ENCODE results near the gene QPRT. TPM values are rescaled to one million over a fixed set of nuclear protein-coding genes. Genes with fewer than 3 reads are reported as not detected.

QPRT gene
- total RNA-seq, 1 donor from 2014 or later: 20.7 TPM

DNA sequence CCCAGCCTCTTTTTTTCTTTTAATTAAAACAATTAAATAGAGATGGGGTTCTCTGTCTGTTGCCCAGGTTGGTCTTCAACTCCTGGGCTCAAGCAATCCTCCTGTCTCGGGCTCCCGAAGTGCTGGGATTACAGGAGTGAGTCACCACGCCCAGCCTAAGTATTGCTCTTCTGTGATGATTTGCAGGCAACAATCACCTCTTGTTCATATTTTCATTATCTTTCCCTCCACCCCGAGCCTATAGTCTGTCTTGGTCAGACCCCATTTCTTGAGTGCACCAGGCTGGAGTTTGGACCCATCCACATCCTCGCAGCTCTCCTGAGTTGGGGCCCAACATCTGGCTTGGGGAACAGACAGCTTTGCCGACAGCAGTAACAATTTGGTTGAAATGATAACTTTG lies 20.3 kb upstream of the QPRT start:
- Mint-ChIP-seq H3K27ac (ENCODE audit: unreplicated experiment) (no peak overlapping the region), H3K36me3 (ENCODE audit: low read depth) (no peaks in the 10 kb centered on the region), H3K9me3 (ENCODE audit: low read depth) (no peaks in the 10 kb centered on the region), H3K4me3 (ENCODE audit: unreplicated experiment) (no peak overlapping the region), H3K27me3 (ENCODE audit: low read depth) (peaks cover 4% of the 10 kb centered on the region), H3K4me1 (ENCODE audit: low read depth) (no peaks in the 10 kb centered on the region)
- DNase-seq (ENCODE audit: low spot score): no peak
- TF ChIP-seq, protein P1, sequence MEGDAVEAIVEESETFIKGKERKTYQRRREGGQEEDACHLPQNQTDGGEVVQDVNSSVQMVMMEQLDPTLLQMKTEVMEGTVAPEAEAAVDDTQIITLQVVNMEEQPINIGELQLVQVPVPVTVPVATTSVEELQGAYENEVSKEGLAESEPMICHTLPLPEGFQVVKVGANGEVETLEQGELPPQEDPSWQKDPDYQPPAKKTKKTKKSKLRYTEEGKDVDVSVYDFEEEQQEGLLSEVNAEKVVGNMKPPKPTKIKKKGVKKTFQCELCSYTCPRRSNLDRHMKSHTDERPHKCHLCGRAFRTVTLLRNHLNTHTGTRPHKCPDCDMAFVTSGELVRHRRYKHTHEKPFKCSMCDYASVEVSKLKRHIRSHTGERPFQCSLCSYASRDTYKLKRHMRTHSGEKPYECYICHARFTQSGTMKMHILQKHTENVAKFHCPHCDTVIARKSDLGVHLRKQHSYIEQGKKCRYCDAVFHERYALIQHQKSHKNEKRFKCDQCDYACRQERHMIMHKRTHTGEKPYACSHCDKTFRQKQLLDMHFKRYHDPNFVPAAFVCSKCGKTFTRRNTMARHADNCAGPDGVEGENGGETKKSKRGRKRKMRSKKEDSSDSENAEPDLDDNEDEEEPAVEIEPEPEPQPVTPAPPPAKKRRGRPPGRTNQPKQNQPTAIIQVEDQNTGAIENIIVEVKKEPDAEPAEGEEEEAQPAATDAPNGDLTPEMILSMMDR (IDR thresholded peaks at IDR 0.05): no peak

DNA sequence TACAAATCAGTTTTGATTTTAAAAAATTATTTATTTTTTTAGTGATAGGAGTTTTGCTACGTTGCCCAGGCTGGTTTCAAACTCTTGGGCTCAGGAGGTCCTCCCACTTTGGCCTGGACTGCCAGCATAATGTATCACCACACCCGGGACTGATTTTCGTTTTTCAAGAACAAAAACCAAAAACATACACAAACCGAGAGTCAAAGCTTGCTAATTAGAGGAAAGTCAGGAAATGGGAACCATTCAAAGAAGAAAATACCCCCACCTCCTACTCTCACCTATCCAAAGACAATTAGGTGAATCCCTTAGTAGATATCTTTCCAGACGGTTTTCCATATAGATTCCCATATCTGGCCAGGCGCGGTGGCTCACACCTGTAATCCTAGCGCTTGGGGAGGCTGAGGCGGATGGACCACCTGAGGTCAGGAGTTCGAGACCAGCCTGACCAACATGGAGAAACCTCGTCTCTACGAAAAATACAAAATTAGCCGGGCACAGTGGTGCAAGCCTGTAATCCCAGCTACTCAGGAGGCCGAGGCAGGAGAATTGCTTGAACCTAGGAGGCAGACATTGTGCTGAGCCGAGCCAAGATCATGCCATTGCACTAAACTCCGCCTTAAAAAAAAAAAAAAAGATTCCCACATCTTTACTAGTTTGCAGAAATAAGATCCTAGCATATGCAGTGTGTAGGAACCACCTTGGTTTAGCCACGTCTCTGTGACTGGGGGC lies 16.8 kb upstream of the QPRT start:
- Mint-ChIP-seq H3K36me3 (ENCODE audit: low read depth) (no peaks in the 10 kb centered on the region), H3K4me1 (ENCODE audit: low read depth) (peaks cover 6% of the 10 kb centered on the region), H3K27ac (ENCODE audit: unreplicated experiment) (no peak overlapping the region), H3K4me3 (ENCODE audit: unreplicated experiment) (no peak overlapping the region), H3K9me3 (ENCODE audit: low read depth) (no peaks in the 10 kb centered on the region), H3K27me3 (ENCODE audit: low read depth) (no peaks in the 10 kb centered on the region)
- TF ChIP-seq, protein P1 (IDR thresholded peaks at IDR 0.05): no peak
- DNase-seq (ENCODE audit: low spot score): no peak

DNA sequence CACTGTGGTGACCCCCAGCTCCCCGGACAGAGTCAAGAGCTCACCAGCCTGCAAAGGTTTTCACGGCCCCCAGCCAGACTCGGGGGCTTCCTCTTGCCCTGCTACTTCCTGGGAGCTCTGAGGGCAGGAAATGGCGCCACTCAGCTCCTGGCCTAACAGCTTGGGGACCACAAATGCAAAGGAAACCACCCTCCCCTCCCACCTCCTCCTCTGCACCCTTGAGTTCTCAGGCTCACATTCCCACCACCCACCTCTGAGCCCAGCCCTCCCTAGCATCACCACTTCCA lies 16.3 kb upstream of the QPRT start:
- Mint-ChIP-seq H3K4me3 (ENCODE audit: unreplicated experiment) (no peak overlapping the region), H3K4me1 (ENCODE audit: low read depth) (peaks cover 6% of the 10 kb centered on the region), H3K27me3 (ENCODE audit: low read depth) (no peaks in the 10 kb centered on the region), H3K36me3 (ENCODE audit: low read depth) (no peaks in the 10 kb centered on the region), H3K27ac (ENCODE audit: unreplicated experiment) (no peak overlapping the region), H3K9me3 (ENCODE audit: low read depth) (no peaks in the 10 kb centered on the region)
- DNase-seq (ENCODE audit: low spot score): no peak
- TF ChIP-seq, protein P1 (IDR thresholded peaks at IDR 0.05): no peak

DNA sequence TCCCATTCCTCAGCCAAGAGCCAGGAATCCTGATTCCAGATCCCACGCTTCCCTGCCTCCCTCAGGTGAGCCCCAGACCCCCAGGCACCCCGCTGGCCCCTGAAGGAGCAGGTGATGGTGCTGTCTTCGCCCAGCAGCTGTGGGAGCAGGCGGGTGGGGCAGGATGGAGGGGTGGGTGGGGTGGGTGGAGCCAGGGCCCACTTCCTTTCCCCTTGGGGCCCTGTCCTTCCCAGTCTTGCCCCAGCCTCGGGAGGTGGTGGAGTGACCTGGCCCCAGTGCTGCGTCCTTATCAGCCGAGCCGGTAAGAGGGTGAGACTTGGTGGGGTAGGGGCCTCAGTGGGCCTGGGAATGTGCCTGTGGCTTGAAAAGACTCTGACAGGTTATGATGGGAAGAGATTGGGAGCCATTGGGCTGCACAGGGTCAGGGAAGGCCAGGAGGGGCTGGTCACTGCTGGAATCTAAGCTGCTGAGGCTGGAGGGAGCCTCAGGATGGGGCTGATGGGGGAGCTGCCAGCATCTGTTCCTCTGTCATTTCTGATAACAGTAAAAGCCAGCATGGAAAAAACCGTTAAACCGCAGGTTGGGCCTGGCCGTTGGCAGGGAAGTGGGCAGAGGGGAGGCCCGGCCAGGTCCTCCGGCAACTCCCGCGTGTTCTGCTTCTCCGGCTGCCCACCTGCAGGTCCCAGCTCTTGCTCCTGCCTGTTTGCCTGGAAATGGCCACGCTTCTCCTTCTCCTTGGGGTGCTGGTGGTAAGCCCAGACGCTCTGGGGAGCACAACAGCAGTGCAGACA lies 15.8 kb upstream of the QPRT start, which contains the start of gene SPN:
TSS of gene SPN (plus strand) at position 232 of the 791 bp plus-strand sequence. CDS start at position 714, 482 bp downstream.
- DNase-seq (ENCODE audit: low spot score): no peak
- no peak within 1 kb of the TSS for H3K27ac Mint-ChIP-seq (ENCODE audit: unreplicated experiment)
- no peak within 1 kb of the TSS for H3K4me3 Mint-ChIP-seq (ENCODE audit: unreplicated experiment)
- H3K27me3 Mint-ChIP-seq (ENCODE audit: low read depth): no peaks in the 10 kb centered on the region
- no peaks in the 10 kb centered on the region for H3K36me3 Mint-ChIP-seq (ENCODE audit: low read depth)
- H3K9me3 Mint-ChIP-seq (ENCODE audit: low read depth): no peaks in the 10 kb centered on the region
- peaks cover 6% of the 10 kb centered on the region for H3K4me1 Mint-ChIP-seq (ENCODE audit: low read depth)
- TF ChIP-seq, protein P1 (IDR thresholded peaks at IDR 0.05): no peak

DNA sequence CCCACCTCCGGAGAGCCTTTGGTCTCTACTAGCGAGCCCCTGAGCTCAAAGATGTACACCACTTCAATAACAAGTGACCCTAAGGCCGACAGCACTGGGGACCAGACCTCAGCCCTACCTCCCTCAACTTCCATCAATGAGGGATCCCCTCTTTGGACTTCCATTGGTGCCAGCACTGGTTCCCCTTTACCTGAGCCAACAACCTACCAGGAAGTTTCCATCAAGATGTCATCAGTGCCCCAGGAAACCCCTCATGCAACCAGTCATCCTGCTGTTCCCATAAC lies 15.2 kb upstream of the QPRT start:
- TF ChIP-seq, protein P1 (IDR thresholded peaks at IDR 0.05): no peak
- Mint-ChIP-seq H3K9me3 (ENCODE audit: low read depth) (no peaks in the 10 kb centered on the region), H3K4me1 (ENCODE audit: low read depth) (peaks cover 6% of the 10 kb centered on the region), H3K27me3 (ENCODE audit: low read depth) (no peaks in the 10 kb centered on the region), H3K27ac (ENCODE audit: unreplicated experiment) (no peak overlapping the region), H3K4me3 (ENCODE audit: unreplicated experiment) (no peak overlapping the region), H3K36me3 (ENCODE audit: low read depth) (no peaks in the 10 kb centered on the region)
- DNase-seq (ENCODE audit: low spot score): no peak
